Astrocyte (in vitro differentiated cells and primary cell): ENCODE measurements around the gene MRS2.

Source experiments
- CTCF ChIP-seq: IDR thresholded peaks from 2 replicates; pipeline ENCODE4 v1.5.1; 2011; ENCODE audit warnings: low read depth, mild to moderate bottlenecking, inconsistent platforms, low read length, moderate library complexity; ENCODE audit not compliant: insufficient read depth
- EZH2 ChIP-seq: IDR thresholded peaks from 2 replicates; pipeline ENCODE4 v1.6.1; 2012; ENCODE audit warnings: mild to moderate bottlenecking, low read length, inconsistent platforms; ENCODE audit not compliant: insufficient read depth

- TF ChIP-seq CTCF (no peak), EZH2 (no peak)
Observed at GRCh38 chr6:24472181-24472580, 69.4 kb downstream of the MRS2 start.
